Activated naive CD8-positive, alpha-beta T cell treated with anti-CD3 and anti-CD28 coated beads, Interleukin-2, amount 50 U/mL, for 24 hours (primary cell): ENCODE data around the gene COMMD9.

Source experiments
- ATAC-seq: fragments of 150-1000 bp; cut with Tn5 transposase; one replicate; pipeline ENCODE4 v1.10.0; 2021
- DNase-seq: peaks from one replicate; pipeline ENCODE4 v3.0.0; 2021
- H3K27ac Mint-ChIP-seq: one replicate; pipeline ENCODE4 v1.8.0; 2021; ENCODE audit warnings: mild to moderate bottlenecking, mixed read lengths
- H3K27me3 Mint-ChIP-seq: one replicate; pipeline ENCODE4 v1.8.0; 2021; ENCODE audit warnings: mixed read lengths
- H3K36me3 Mint-ChIP-seq: one replicate; pipeline ENCODE4 v1.8.0; 2021; ENCODE audit warnings: low read depth, mixed read lengths
- H3K4me1 Mint-ChIP-seq: one replicate; pipeline ENCODE4 v1.8.0; 2021; ENCODE audit warnings: mixed read lengths
- H3K4me3 Mint-ChIP-seq: one replicate; pipeline ENCODE4 v1.8.0; 2021; ENCODE audit warnings: mild to moderate bottlenecking, moderate library complexity, mixed read lengths
- H3K9me3 Mint-ChIP-seq: one replicate; pipeline ENCODE4 v1.8.0; 2021; ENCODE audit warnings: mixed read lengths

COMMD9 gene

GRCh38 chr11:36254713-36255112, 34.5 kb downstream of the COMMD9 start:
- Mint-ChIP-seq H3K4me1 (peaks cover under 1% of the 10 kb centered on the region), H3K27me3 (peaks cover 28% of the 10 kb centered on the region), H3K36me3 (no peaks in the 10 kb centered on the region), H3K9me3 (no peaks in the 10 kb centered on the region), H3K4me3 (no peak overlapping the region), H3K27ac (no peak overlapping the region)
- ATAC-seq (no peak), DNase-seq (no peak)

GRCh38 chr11:36253238-36253637, 36.0 kb downstream of the COMMD9 start:
- no peaks in the 10 kb centered on the region for H3K9me3 Mint-ChIP-seq
- DNase-seq (no peak), ATAC-seq (no peak)
- H3K4me1 Mint-ChIP-seq = peaks cover 7% of the 10 kb centered on the region
- H3K4me3 Mint-ChIP-seq = no peak overlapping the region
- no peaks in the 10 kb centered on the region for H3K36me3 Mint-ChIP-seq
- H3K27ac Mint-ChIP-seq = no peak overlapping the region
- H3K27me3 Mint-ChIP-seq = peaks cover 26% of the 10 kb centered on the region

DNA sequence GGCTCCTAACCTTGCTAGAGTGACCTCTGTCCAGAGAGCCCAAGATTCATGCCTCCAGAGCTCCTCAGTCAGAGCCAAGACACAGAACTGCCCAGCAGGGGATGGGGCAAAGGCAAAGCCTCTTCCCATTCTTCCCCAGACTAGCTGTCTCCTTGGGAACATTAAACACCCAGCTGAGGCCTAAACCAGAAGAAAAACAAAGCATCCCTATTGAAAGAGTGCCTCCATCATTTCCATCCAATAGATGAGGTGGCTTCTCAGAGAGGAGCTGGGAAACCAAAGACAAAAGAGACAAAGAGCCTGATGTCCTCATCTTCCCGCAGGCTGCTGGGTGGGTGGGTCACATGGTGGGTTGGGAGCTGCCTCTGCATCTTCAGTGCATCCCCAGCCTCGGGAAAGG, 37.4 kb downstream of the COMMD9 start:
- H3K36me3 Mint-ChIP-seq = no peaks in the 10 kb centered on the region
- H3K27ac Mint-ChIP-seq = no peak overlapping the region
- DNase-seq = no peak
- H3K4me3 Mint-ChIP-seq = no peak overlapping the region
- ATAC-seq = no peak
- H3K9me3 Mint-ChIP-seq = no peaks in the 10 kb centered on the region
- H3K4me1 Mint-ChIP-seq = peaks cover 7% of the 10 kb centered on the region
- H3K27me3 Mint-ChIP-seq = peaks cover 31% of the 10 kb centered on the region

DNA sequence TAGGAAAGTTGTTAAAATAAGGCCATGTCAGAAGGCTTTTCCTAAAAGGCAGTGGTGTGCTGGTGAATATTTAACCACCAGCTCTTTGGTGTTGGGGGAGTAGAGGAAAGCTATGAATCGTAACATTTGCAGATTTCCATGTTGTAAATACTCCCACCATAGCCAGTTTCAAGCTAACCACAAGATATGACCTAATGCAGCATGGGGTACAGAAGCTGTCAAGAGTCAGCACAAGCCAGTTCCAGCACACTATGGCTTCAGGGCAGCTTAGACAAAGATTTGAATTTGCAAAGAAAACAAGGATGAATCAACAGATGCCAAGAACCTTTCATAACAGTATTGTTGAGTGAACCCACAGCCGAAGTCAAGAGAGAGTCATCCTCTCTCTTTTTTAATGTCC, 40.0 kb downstream of the COMMD9 start:
- Mint-ChIP-seq H3K36me3 (no peaks in the 10 kb centered on the region), H3K27ac (no peak overlapping the region), H3K27me3 (peaks cover 34% of the 10 kb centered on the region), H3K4me1 (peaks cover 7% of the 10 kb centered on the region), H3K4me3 (no peak overlapping the region), H3K9me3 (no peaks in the 10 kb centered on the region)
- DNase-seq (no peak), ATAC-seq (peak; percentile 86)

- Mint-ChIP-seq H3K4me3 (no peak overlapping the region), H3K27ac (no peak overlapping the region), H3K36me3 (no peaks in the 10 kb centered on the region), H3K9me3 (no peaks in the 10 kb centered on the region), H3K4me1 (peaks cover 7% of the 10 kb centered on the region), H3K27me3 (peaks cover 34% of the 10 kb centered on the region)
- DNase-seq (no peak), ATAC-seq (no peak)
These were observed 40.8 kb downstream of the COMMD9 start for GRCh38 chr11:36248436-36248835.

GRCh38 chr11:36247493-36247892, 41.7 kb downstream of the COMMD9 start:
- H3K4me3 Mint-ChIP-seq = no peak overlapping the region
- no peak for ATAC-seq
- peaks cover 7% of the 10 kb centered on the region for H3K4me1 Mint-ChIP-seq
- DNase-seq = no peak
- no peak overlapping the region for H3K27ac Mint-ChIP-seq
- no peaks in the 10 kb centered on the region for H3K9me3 Mint-ChIP-seq
- H3K36me3 Mint-ChIP-seq = no peaks in the 10 kb centered on the region
- H3K27me3 Mint-ChIP-seq = peaks cover 34% of the 10 kb centered on the region

GRCh38 chr11:36243641-36244040, 45.6 kb downstream of the COMMD9 start:
- DNase-seq (no peak), ATAC-seq (no peak)
- Mint-ChIP-seq H3K4me1 (no peaks in the 10 kb centered on the region), H3K36me3 (no peaks in the 10 kb centered on the region), H3K27ac (no peak overlapping the region), H3K4me3 (no peak overlapping the region), H3K27me3 (peaks cover 13% of the 10 kb centered on the region), H3K9me3 (no peaks in the 10 kb centered on the region)

- ATAC-seq = no peak
- H3K27me3 Mint-ChIP-seq = peaks cover 6% of the 10 kb centered on the region
These were observed 47.7 kb downstream of the COMMD9 start for GRCh38 chr11:36241497-36241896.

DNA sequence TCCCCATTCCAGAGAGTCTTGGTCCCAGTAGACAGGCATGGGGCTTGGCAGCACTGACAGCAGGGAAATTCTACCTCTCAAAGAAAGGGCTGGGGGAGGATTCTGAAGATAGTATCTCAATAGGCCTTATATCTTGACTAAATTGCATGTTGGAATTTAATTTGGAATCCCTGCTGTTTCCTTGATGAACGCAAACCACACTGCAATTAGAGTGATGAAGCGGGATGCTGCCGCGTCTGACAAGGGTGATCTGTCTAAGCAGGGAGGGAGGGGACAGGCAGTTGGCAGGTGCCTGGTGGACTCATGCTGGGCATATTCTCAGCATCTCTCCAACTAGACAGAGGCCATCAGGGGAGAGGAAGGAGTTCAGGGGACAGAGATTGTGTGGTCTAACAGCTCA, 48.4 kb downstream of the COMMD9 start:
- ATAC-seq = no peak

More at GRCh38 chr11:36241497-36241896, 47.7 kb downstream of the COMMD9 start:
- Mint-ChIP-seq H3K27ac (no peak overlapping the region), H3K36me3 (no peaks in the 10 kb centered on the region), H3K4me1 (no peaks in the 10 kb centered on the region), H3K9me3 (peaks cover 4% of the 10 kb centered on the region), H3K4me3 (no peak overlapping the region)
- DNase-seq = no peak

DNA sequence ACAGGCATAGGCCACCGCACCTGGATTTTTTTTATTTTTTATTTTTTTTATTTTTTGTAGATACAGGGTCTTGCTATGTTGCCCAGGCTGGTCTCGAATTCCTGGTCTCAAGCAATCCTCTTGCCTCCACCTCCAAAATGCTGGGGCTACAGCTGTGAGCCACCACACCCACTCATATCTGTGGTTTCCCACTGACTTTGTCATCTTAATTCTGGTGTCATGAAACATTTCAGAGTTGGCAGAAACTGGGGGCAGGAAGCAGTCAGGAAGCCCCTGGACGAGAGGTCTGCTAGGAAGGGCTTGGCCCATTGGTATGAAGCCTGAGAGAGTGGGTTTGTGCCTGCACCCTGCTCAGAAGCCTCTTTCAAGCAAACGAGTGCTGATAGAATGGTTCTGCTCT, 49.1 kb downstream of the COMMD9 start:
- Mint-ChIP-seq H3K27ac (no peak overlapping the region), H3K9me3 (peaks cover 4% of the 10 kb centered on the region), H3K4me1 (no peaks in the 10 kb centered on the region), H3K4me3 (no peak overlapping the region), H3K36me3 (no peaks in the 10 kb centered on the region), H3K27me3 (peaks cover 9% of the 10 kb centered on the region)
- ATAC-seq (no peak), DNase-seq (no peak)

More for the DNA sequence above, 48.4 kb downstream of the COMMD9 start:
- peaks cover 8% of the 10 kb centered on the region for H3K27me3 Mint-ChIP-seq
- no peaks in the 10 kb centered on the region for H3K4me1 Mint-ChIP-seq
- DNase-seq = no peak
- no peak overlapping the region for H3K27ac Mint-ChIP-seq
- H3K36me3 Mint-ChIP-seq = no peaks in the 10 kb centered on the region
- H3K4me3 Mint-ChIP-seq = no peak overlapping the region
- H3K9me3 Mint-ChIP-seq = peaks cover 4% of the 10 kb centered on the region

- DNase-seq (no peak), ATAC-seq (no peak)
- Mint-ChIP-seq H3K27me3 (peaks cover 9% of the 10 kb centered on the region), H3K36me3 (no peaks in the 10 kb centered on the region), H3K27ac (no peak overlapping the region), H3K4me1 (no peaks in the 10 kb centered on the region), H3K4me3 (no peak overlapping the region), H3K9me3 (peaks cover 4% of the 10 kb centered on the region)
These were observed 49.6 kb downstream of the COMMD9 start for GRCh38 chr11:36239636-36240035.

GRCh38 chr11:36238881-36239280, 50.3 kb downstream of the COMMD9 start:
- DNase-seq (no peak), ATAC-seq (no peak)
- Mint-ChIP-seq H3K36me3 (no peaks in the 10 kb centered on the region), H3K4me3 (no peak overlapping the region), H3K4me1 (no peaks in the 10 kb centered on the region), H3K9me3 (peaks cover 4% of the 10 kb centered on the region), H3K27ac (no peak overlapping the region), H3K27me3 (peaks cover 9% of the 10 kb centered on the region)

DNA sequence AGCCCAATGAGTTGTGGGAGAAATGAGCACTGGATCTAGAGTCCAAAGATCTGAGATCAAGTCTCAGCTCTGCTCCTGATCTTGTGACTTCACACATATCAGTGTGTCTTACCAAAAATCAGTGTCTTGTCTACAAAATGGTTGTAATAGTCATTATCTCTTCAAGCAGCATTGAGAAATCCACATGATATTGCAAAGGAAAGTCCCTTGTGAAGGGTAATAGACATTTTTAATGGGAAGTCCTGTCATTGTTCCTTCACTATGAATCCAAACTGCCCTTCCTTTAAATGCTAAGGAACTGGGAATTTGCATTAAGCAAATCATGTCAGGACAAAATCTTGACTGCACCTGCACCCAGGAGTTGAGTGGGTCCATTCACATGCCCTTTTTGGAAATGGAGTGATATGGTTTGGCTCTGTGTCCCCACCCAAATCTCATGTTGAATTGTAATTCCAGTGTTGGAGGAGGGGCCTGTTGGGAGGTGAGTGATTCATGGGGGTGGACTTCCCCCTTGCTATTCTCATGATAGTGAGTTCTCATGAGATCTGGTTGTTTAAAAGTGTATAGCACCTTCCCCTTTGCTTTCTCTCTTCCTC, 51.1 kb downstream of the COMMD9 start:
- Mint-ChIP-seq H3K4me3 (no peak overlapping the region), H3K4me1 (no peaks in the 10 kb centered on the region), H3K9me3 (peaks cover 4% of the 10 kb centered on the region), H3K27ac (no peak overlapping the region), H3K27me3 (peaks cover 9% of the 10 kb centered on the region), H3K36me3 (no peaks in the 10 kb centered on the region)
- no peak for DNase-seq
- ATAC-seq = no peak

GRCh38 chr11:36237391-36237790, 51.8 kb downstream of the COMMD9 start:
- Mint-ChIP-seq H3K27me3 (peaks cover 12% of the 10 kb centered on the region), H3K36me3 (no peaks in the 10 kb centered on the region), H3K4me1 (no peaks in the 10 kb centered on the region), H3K9me3 (peaks cover 4% of the 10 kb centered on the region), H3K4me3 (no peak overlapping the region), H3K27ac (no peak overlapping the region)
- no peak for ATAC-seq
- DNase-seq = no peak

DNA sequence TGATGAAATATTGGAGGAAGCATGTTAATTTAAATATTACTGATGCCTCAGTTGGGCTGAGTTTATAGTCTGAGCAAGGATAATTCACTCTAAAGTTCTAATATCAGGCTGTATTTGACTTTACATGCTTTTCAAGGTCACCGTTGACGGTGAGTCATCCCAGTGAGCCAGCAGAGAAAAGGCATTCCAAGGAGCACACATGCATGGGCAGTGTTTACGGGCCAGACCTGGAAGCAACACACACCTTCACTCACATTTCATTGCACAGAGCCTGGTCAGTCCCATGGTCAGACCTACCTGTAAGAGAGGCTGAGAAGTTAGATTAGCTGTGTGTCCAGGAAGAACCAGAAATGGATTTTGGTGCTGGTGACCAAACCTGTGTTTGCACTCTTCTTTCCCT, 53.5 kb downstream of the COMMD9 start:
- H3K9me3 Mint-ChIP-seq = peaks cover 4% of the 10 kb centered on the region
- no peak overlapping the region for H3K27ac Mint-ChIP-seq
- H3K27me3 Mint-ChIP-seq = peaks cover 15% of the 10 kb centered on the region
- no peaks in the 10 kb centered on the region for H3K4me1 Mint-ChIP-seq
- no peak for DNase-seq
- H3K36me3 Mint-ChIP-seq = no peaks in the 10 kb centered on the region
- no peak overlapping the region for H3K4me3 Mint-ChIP-seq
- ATAC-seq = no peak

GRCh38 chr11:36234825-36235224, 54.4 kb downstream of the COMMD9 start:
- Mint-ChIP-seq H3K27ac (no peak overlapping the region), H3K4me3 (no peak overlapping the region), H3K4me1 (no peaks in the 10 kb centered on the region), H3K27me3 (peaks cover 15% of the 10 kb centered on the region), H3K9me3 (peaks cover 4% of the 10 kb centered on the region), H3K36me3 (no peaks in the 10 kb centered on the region)
- ATAC-seq (no peak), DNase-seq (no peak)
